Karpas-422 (cell line): ENCODE results near the gene PTPRK. TPM values are rescaled to one million over a fixed set of nuclear protein-coding genes. Genes with fewer than 3 reads are reported as not detected.

Experiments
- DNase-seq: peaks from one replicate; pipeline ENCODE4 v3.0.0-alpha.2; 2015
- H2AFZ ChIP-seq: fragments of 200-600 bp; sonication (generic); 2 replicates; pipeline ENCODE4 v1.6.1; 2014; ENCODE audit warnings: antibody characterized with exemption, low read length, mixed read lengths
- H3K27ac ChIP-seq: fragments of 200-600 bp; sonication (generic); 2 replicates; pipeline ENCODE4 v1.5.1; 2014; ENCODE audit warnings: mild to moderate bottlenecking, low read length, moderate library complexity
- H3K27me3 ChIP-seq: fragments of 200-600 bp; sonication (generic); 2 replicates; pipeline ENCODE4 v1.6.1; 2014; ENCODE audit warnings: low read length, mixed read lengths
- H3K36me3 ChIP-seq: fragments of 200-600 bp; sonication (generic); 2 replicates; pipeline ENCODE4 v1.6.1; 2014; ENCODE audit warnings: low read length, mixed read lengths; ENCODE audit not compliant: insufficient read depth
- H3K4me1 ChIP-seq: fragments of 200-600 bp; sonication (generic); 2 replicates; pipeline ENCODE4 v1.6.1; 2014; ENCODE audit warnings: mild to moderate bottlenecking, low read length, mixed read lengths
- H3K4me2 ChIP-seq: fragments of 200-600 bp; sonication (generic); 2 replicates; pipeline ENCODE4 v1.6.1; 2014; ENCODE audit warnings: low read length, low read depth, mild to moderate bottlenecking; ENCODE audit not compliant: poor library complexity, severe bottlenecking
- H3K4me3 ChIP-seq: fragments of 200-600 bp; sonication (generic); 2 replicates; pipeline ENCODE4 v1.5.1; 2014; ENCODE audit warnings: mild to moderate bottlenecking, antibody characterized with exemption, low read length, mixed read lengths
- H3K79me2 ChIP-seq: fragments of 200-600 bp; sonication (generic); 2 replicates; pipeline ENCODE4 v1.6.1; 2014; ENCODE audit warnings: mild to moderate bottlenecking, low read length, mixed read lengths
- H3K9ac ChIP-seq: fragments of 200-600 bp; sonication (generic); 2 replicates; pipeline ENCODE4 v1.6.0; 2014; ENCODE audit warnings: low read length
- H3K9me2 ChIP-seq: fragments of 200-600 bp; sonication (generic), shearing (Covaris generic); replicated peaks from 2 replicates; pipeline ENCODE4 v1.6.0; 2014; ENCODE audit warnings: mild to moderate bottlenecking, low read length, moderate library complexity; ENCODE audit not compliant: insufficient read depth
- H3K9me3 ChIP-seq: fragments of 300-700, 200-600 bp; sonication (generic); 2 replicates; pipeline ENCODE4 v1.6.1; 2014; ENCODE audit warnings: low read length, mixed read lengths
- H4K20me1 ChIP-seq: fragments of 200-600 bp; sonication (generic); 2 replicates; pipeline ENCODE4 v1.6.1; 2014; ENCODE audit warnings: mild to moderate bottlenecking, antibody characterized with exemption, low read length, low read depth; ENCODE audit not compliant: insufficient read depth
- total RNA-seq: library from RNA; depleted of rRNA; stranded (reverse); fragments of >200 nt; shearing (Covaris generic); gene quantifications from 2 replicates; pipeline ENCODE4 v1.2.3, GENCODE V29; 2014; ENCODE audit warnings: low replicate concordance

The PTPRK gene
- total RNA-seq, 1 experiment from 2014 or later = 0.04 TPM

GRCh38 chr6:128280960-128281359 is 239.4 kb downstream of the PTPRK start:
- no peak overlapping the region for H3K9ac ChIP-seq
- H2AFZ ChIP-seq = no peak overlapping the region
- no peaks in the 10 kb centered on the region for H3K36me3 ChIP-seq
- H3K9me2 ChIP-seq = no peaks in the 10 kb centered on the region
- H3K79me2 ChIP-seq = no peaks in the 10 kb centered on the region
- no peak overlapping the region for H3K27ac ChIP-seq
- H3K27me3 ChIP-seq = no peaks in the 10 kb centered on the region
- no peak overlapping the region for H3K4me3 ChIP-seq
- H3K9me3 ChIP-seq = peaks cover 8% of the 10 kb centered on the region; the same call in 1 of the 2 replicates
- H4K20me1 ChIP-seq = no peaks in the 10 kb centered on the region
- no peak overlapping the region for H3K4me2 ChIP-seq
- DNase-seq = no peak
- H3K4me1 ChIP-seq = no peaks in the 10 kb centered on the region

GRCh38 chr6:128280066-128280465 is 240.3 kb downstream of the PTPRK start:
- H2AFZ ChIP-seq = no peak overlapping the region
- no peaks in the 10 kb centered on the region for H3K36me3 ChIP-seq
- H3K4me3 ChIP-seq = no peak overlapping the region
- no peaks in the 10 kb centered on the region for H3K79me2 ChIP-seq
- H3K9me3 ChIP-seq = peaks cover 12% of the 10 kb centered on the region
- H3K27ac ChIP-seq = no peak overlapping the region
- H3K4me1 ChIP-seq = no peaks in the 10 kb centered on the region
- H3K4me2 ChIP-seq = no peak overlapping the region
- H3K9me2 ChIP-seq = no peaks in the 10 kb centered on the region
- DNase-seq = no peak
- no peaks in the 10 kb centered on the region for H3K27me3 ChIP-seq
- H3K9ac ChIP-seq = no peak overlapping the region
- no peaks in the 10 kb centered on the region for H4K20me1 ChIP-seq

GRCh38 chr6:128278836-128279235 is 241.6 kb downstream of the PTPRK start:
- Histone ChIP-seq H4K20me1 (no peaks in the 10 kb centered on the region), H3K79me2 (no peaks in the 10 kb centered on the region), H3K9ac (no peak overlapping the region), H3K27me3 (no peaks in the 10 kb centered on the region), H3K4me2 (no peak overlapping the region), H3K4me1 (no peaks in the 10 kb centered on the region), H3K27ac (no peak overlapping the region), H2AFZ (no peak overlapping the region), H3K36me3 (no peaks in the 10 kb centered on the region), H3K9me2 (no peaks in the 10 kb centered on the region), H3K9me3 (peaks cover 15% of the 10 kb centered on the region), H3K4me3 (no peak overlapping the region)
- no peak for DNase-seq

GRCh38 chr6:128277379-128277778 is 243.0 kb downstream of the PTPRK start:
- no peaks in the 10 kb centered on the region for H3K4me1 ChIP-seq
- no peak overlapping the region for H3K27ac ChIP-seq
- no peaks in the 10 kb centered on the region for H3K9me2 ChIP-seq
- H3K4me3 ChIP-seq = no peak overlapping the region
- H3K79me2 ChIP-seq = no peaks in the 10 kb centered on the region
- no peaks in the 10 kb centered on the region for H3K36me3 ChIP-seq
- H3K4me2 ChIP-seq = no peak overlapping the region
- no peak for DNase-seq
- no peak overlapping the region for H2AFZ ChIP-seq
- no peak overlapping the region for H3K9ac ChIP-seq
- no peaks in the 10 kb centered on the region for H4K20me1 ChIP-seq
- H3K9me3 ChIP-seq = peaks cover 17% of the 10 kb centered on the region
- no peaks in the 10 kb centered on the region for H3K27me3 ChIP-seq

- H4K20me1 ChIP-seq = no peaks in the 10 kb centered on the region
- no peak for DNase-seq
- no peaks in the 10 kb centered on the region for H3K79me2 ChIP-seq
- no peaks in the 10 kb centered on the region for H3K36me3 ChIP-seq
- H3K9me2 ChIP-seq = no peaks in the 10 kb centered on the region
- H3K9ac ChIP-seq = no peak overlapping the region
- H3K27me3 ChIP-seq = no peaks in the 10 kb centered on the region
- no peaks in the 10 kb centered on the region for H3K4me1 ChIP-seq
- peaks cover 17% of the 10 kb centered on the region for H3K9me3 ChIP-seq
- no peak overlapping the region for H3K27ac ChIP-seq
- H3K4me2 ChIP-seq = no peak overlapping the region
- H2AFZ ChIP-seq = no peak overlapping the region
- no peak overlapping the region for H3K4me3 ChIP-seq
Observed at GRCh38 chr6:128276311-128276710, 244.1 kb downstream of the PTPRK start.

GRCh38 chr6:128275681-128276080 is 244.7 kb downstream of the PTPRK start:
- H3K4me1 ChIP-seq = no peaks in the 10 kb centered on the region
- no peaks in the 10 kb centered on the region for H3K79me2 ChIP-seq
- no peaks in the 10 kb centered on the region for H3K9me2 ChIP-seq
- no peaks in the 10 kb centered on the region for H3K27me3 ChIP-seq
- H2AFZ ChIP-seq = no peak overlapping the region
- no peak for DNase-seq
- H3K9ac ChIP-seq = no peak overlapping the region
- peaks cover 17% of the 10 kb centered on the region for H3K9me3 ChIP-seq
- H3K4me2 ChIP-seq = no peak overlapping the region
- H3K4me3 ChIP-seq = no peak overlapping the region
- no peaks in the 10 kb centered on the region for H4K20me1 ChIP-seq
- H3K36me3 ChIP-seq = no peaks in the 10 kb centered on the region
- no peak overlapping the region for H3K27ac ChIP-seq

GRCh38 chr6:128275030-128275429 is 245.4 kb downstream of the PTPRK start:
- Histone ChIP-seq H3K4me2 (no peak overlapping the region), H3K9me3 (peaks cover 17% of the 10 kb centered on the region), H3K79me2 (no peaks in the 10 kb centered on the region), H3K27ac (no peak overlapping the region), H3K27me3 (no peaks in the 10 kb centered on the region), H3K9me2 (no peaks in the 10 kb centered on the region), H3K36me3 (no peaks in the 10 kb centered on the region), H4K20me1 (no peaks in the 10 kb centered on the region), H3K4me1 (no peaks in the 10 kb centered on the region), H2AFZ (no peak overlapping the region), H3K9ac (no peak overlapping the region), H3K4me3 (no peak overlapping the region)
- no peak for DNase-seq

GRCh38 chr6:128271527-128271926 is 248.9 kb downstream of the PTPRK start:
- no peaks in the 10 kb centered on the region for H3K79me2 ChIP-seq
- H3K4me2 ChIP-seq = no peak overlapping the region
- H4K20me1 ChIP-seq = no peaks in the 10 kb centered on the region
- no peak overlapping the region for H3K27ac ChIP-seq
- no peaks in the 10 kb centered on the region for H3K27me3 ChIP-seq
- no peak overlapping the region for H2AFZ ChIP-seq
- no peak overlapping the region for H3K9ac ChIP-seq
- H3K4me3 ChIP-seq = no peak overlapping the region
- DNase-seq = no peak
- no peaks in the 10 kb centered on the region for H3K4me1 ChIP-seq
- no peaks in the 10 kb centered on the region for H3K9me2 ChIP-seq
- H3K36me3 ChIP-seq = no peaks in the 10 kb centered on the region
- H3K9me3 ChIP-seq = peaks cover 9% of the 10 kb centered on the region

GRCh38 chr6:128271011-128271410 is 249.4 kb downstream of the PTPRK start:
- H4K20me1 ChIP-seq = no peaks in the 10 kb centered on the region
- no peaks in the 10 kb centered on the region for H3K9me2 ChIP-seq
- no peak overlapping the region for H3K4me3 ChIP-seq
- H3K9ac ChIP-seq = no peak overlapping the region
- no peaks in the 10 kb centered on the region for H3K79me2 ChIP-seq
- no peaks in the 10 kb centered on the region for H3K36me3 ChIP-seq
- H2AFZ ChIP-seq = no peak overlapping the region
- DNase-seq = no peak
- H3K4me2 ChIP-seq = no peak overlapping the region
- H3K27me3 ChIP-seq = no peaks in the 10 kb centered on the region
- peaks cover 9% of the 10 kb centered on the region for H3K9me3 ChIP-seq
- no peaks in the 10 kb centered on the region for H3K4me1 ChIP-seq
- H3K27ac ChIP-seq = no peak overlapping the region
